Cardiac fibroblast (primary cell): ENCODE measurements around the gene ROS1.
"Not testable (repeated sequence)": the region's sequence is repeated elsewhere in the genome, so short reads cannot be mapped to it uniquely, and the experiment has no call there.

ENCODE experiments used
- DNase-seq, 2 donors: peaks; one replicate each; pipeline versions ENCODE4 v3.0.0 to v3.0.0-alpha.2; 2010; ENCODE audit warnings: low read depth in 2 of 2
- H3K4me3 ChIP-seq, 2 donors: replicated peaks in 1 of 2; 1 replicate in 1 of 2; 2 replicates in 1 of 2; pipeline ENCODE4 v1.5.1; 2011; ENCODE audit warnings: low read depth in 2 of 2, low read length in 2 of 2, mild to moderate bottlenecking in 2 of 2, moderate library complexity in 1 of 2
- TF ChIP-seq, protein P1 (sequence below): IDR thresholded peaks from one replicate; pipeline ENCODE4 v1.5.1; 2011; ENCODE audit warnings: low read depth, mild to moderate bottlenecking, low read length, inconsistent platforms

The ROS1 gene

DNA sequence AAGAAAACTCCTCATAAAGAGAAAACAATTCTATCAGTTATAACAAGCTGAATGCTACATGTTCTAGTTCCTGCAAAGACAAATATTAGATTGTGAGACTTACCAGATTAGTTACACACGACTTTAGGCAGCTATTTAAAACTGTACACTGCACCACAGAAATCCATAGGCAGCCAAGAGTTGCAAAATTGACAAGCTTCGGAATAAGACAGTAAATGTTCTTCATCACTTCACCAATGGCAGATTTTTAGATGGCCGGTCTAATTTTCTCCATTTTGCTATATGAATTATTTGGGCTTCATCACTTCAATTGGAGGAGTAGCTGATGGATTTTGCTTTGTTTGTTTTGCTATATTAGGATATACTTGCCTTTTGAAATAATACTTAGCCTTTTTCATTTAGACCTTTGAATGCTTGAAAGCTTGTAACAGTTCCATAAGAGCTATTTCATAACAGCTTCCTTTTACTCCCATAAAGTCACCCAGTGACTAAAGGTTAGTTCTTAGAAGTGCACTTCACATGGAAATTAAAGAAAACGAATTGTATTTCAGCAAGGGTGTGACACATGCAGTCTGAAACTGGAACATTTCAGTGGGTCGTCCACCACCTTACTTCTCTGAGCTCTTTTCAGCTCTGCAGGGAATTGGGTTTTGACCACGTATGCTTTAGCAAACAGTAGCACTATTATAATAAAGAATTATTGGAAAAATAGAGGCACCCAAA is at the start of gene ROS1:
Gene ROS1 (minus strand): TSS at position 512 of the 723 bp plus-strand sequence. CDS start 286 bp downstream, at position 226.
- peak in 1 of 2 donors; percentile 34 for DNase-seq
- TF ChIP-seq, protein P1, sequence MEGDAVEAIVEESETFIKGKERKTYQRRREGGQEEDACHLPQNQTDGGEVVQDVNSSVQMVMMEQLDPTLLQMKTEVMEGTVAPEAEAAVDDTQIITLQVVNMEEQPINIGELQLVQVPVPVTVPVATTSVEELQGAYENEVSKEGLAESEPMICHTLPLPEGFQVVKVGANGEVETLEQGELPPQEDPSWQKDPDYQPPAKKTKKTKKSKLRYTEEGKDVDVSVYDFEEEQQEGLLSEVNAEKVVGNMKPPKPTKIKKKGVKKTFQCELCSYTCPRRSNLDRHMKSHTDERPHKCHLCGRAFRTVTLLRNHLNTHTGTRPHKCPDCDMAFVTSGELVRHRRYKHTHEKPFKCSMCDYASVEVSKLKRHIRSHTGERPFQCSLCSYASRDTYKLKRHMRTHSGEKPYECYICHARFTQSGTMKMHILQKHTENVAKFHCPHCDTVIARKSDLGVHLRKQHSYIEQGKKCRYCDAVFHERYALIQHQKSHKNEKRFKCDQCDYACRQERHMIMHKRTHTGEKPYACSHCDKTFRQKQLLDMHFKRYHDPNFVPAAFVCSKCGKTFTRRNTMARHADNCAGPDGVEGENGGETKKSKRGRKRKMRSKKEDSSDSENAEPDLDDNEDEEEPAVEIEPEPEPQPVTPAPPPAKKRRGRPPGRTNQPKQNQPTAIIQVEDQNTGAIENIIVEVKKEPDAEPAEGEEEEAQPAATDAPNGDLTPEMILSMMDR = no peak
- no peak within 1 kb of the TSS for H3K4me3 ChIP-seq

DNA sequence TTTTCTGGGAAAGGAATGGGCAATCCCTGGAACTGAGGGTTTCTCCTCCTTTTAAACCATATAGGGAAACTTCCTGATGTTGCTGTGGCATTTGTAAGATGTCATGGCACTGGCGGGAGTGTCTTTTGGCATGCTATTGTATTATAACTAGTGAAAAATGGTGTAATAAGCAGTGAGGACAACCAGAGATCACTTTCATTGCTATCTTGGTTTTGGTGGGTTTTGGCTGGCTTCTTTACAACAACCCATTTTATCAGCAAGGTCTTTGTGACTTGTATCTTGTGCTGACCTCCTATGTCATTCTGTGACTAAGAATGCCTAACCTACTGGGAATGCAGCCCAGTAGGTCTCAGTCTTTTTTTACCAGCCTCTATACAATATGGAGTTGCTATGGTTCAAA is 47.7 kb upstream of the ROS1 start:
- peak in 1 of 2 donors; percentile 32 for DNase-seq
- H3K4me3 ChIP-seq = no peak overlapping the region
- TF ChIP-seq, protein P1 = no peak

DNA sequence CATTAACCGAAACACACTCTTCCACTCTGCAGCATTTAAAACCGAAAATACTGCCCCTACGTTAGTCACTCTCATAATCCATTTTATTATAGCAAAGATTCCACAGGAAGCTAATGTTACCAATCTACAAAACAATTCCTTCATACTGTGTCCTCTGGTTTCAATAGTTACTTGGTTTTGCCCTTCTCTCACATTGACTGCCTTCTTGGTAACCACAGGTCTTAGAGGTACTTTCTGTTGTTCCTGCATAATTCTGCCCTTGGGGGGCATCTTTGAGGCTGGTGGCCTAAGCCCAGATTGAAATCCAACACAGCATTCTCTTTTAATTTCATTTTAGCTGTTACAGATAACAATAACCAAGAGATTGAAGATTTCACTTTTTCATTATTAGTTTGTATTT is 46.9 kb upstream of the ROS1 start:
- TF ChIP-seq, protein P1 = no peak
- no peak for DNase-seq
- H3K4me3 ChIP-seq = no peak overlapping the region

DNA sequence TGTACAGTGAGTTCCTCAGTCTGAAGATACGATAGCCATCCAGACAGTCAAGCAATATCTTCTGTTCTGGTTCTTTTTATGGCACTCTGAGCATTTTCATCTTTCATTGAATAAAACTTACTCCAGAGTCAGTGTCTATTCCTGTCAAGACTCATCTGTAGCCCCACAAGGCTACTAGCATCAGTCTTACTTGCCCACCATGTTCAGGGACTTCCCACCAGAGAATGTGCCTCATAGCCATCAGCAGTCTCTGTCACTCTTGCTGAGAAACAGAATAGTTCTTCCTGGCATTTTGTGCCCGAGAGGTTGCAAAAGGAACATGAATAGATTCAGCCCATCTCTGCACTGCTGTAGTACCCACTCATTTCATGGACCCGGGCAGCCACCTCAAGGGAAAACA is 44.0 kb upstream of the ROS1 start:
- DNase-seq = no peak
- TF ChIP-seq, protein P1 = no peak

DNA sequence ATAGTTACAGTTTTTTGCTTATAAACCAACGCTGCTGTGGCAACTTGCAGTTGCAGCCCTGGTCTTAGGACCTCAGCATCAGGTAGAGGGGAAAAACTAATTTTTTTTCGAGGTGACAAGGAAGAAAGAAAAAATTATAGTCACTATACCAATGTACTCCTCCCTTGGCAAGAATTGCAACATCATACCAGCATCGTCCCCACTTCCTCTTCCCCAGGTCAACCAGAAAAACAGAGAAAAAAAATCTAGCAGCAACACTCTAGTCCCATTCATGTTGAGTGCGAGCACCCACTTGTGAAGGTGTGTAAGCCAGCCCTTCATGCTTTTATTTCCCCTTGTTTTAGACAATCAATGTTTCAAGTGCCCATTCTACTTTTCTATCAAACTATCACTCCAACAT is 43.6 kb upstream of the ROS1 start:
- TF ChIP-seq, protein P1 = no peak
- H3K4me3 ChIP-seq = no peak overlapping the region
- DNase-seq = no peak

More for the DNA sequence above, 44.0 kb upstream of the ROS1 start:
- no peak overlapping the region for H3K4me3 ChIP-seq

DNA sequence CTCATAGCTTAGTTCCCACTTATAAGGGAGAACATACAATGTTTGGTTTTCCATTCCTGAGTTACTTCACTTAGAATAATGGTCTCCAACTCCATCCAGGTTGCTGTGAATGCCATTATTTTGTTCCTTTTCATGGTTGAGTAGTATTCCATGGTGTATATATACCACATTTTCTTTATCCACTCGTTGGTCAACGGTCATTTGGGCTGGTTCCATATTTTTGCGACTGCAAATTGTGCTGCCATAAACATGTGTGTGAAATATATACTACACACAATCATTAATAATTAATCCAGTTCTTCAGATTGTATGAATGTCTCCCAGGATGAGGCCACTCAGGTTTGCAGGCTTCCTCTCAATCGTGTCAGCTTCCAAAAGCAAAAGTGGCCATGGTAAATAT is 42.8 kb upstream of the ROS1 start:
- not testable (repeated sequence) for H3K4me3 ChIP-seq

DNA sequence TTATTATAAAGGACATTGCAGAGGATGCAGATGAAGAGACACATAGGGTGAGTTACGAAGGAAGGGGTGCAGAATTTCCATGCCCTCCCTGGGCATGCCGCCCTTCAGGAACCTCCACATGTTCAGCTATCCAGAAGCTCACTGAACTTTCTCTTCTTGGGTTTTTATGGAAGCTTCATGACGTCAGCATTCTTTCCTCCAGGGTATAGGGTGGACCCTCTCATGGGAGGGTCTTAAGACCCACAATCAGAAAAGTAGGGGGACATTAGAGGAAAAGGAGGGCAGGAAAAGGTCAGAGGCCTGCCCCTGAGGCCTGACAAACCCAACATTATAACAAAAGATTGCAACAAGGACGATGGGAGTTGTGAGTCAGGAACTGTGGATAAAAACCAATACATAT is 42.1 kb upstream of the ROS1 start:
- H3K4me3 ChIP-seq = no peak overlapping the region
- TF ChIP-seq, protein P1 = no peak
- no peak for DNase-seq

More for the DNA sequence above, 42.8 kb upstream of the ROS1 start:
- DNase-seq = not testable (repeated sequence)
